Endothelial cell of umbilical vein (primary cell): ENCODE results near the gene MACROD2.

ENCODE experiments used
- EZH2 ChIP-seq: IDR thresholded peaks from 2 replicates; pipeline ENCODE4 v1.6.1; 2012; ENCODE audit warnings: borderline replicate concordance, low read depth, mild to moderate bottlenecking, moderate library complexity, low read length, inconsistent platforms; ENCODE audit not compliant: severe bottlenecking
- FOS ChIP-seq: IDR thresholded peaks from 2 replicates; pipeline ENCODE4 v1.6.1; 2011; ENCODE audit warnings: mild to moderate bottlenecking, low read length, moderate library complexity, borderline replicate concordance; ENCODE audit not compliant: insufficient read depth
- JUN ChIP-seq: IDR thresholded peaks from 2 replicates; pipeline ENCODE4 v1.6.1; 2011; ENCODE audit warnings: borderline replicate concordance, low read depth; ENCODE audit not compliant: insufficient read length, insufficient read depth
- MYC ChIP-seq: IDR thresholded peaks from one replicate; pipeline ENCODE4 v1.6.1; 2011; ENCODE audit warnings: mild to moderate bottlenecking, low read depth, low read length
- POLR2A ChIP-seq: IDR thresholded peaks from 2 replicates; pipeline ENCODE4 v1.6.1; 2012; ENCODE audit warnings: low read depth, mild to moderate bottlenecking, control low read depth, low read length
- POLR2AphosphoS5 ChIP-seq: IDR thresholded peaks from 2 replicates; pipeline ENCODE4 v1.6.1; 2012; ENCODE audit warnings: low read depth, mild to moderate bottlenecking, control low read depth, low read length, moderate library complexity; ENCODE audit not compliant: insufficient read depth
- TF ChIP-seq, protein P1 (sequence below), 2 donors: IDR thresholded peaks; 1 replicate in 1 of 2; 2 replicates in 1 of 2; pipeline ENCODE4 v1.5.1; 2011; ENCODE audit warnings: low read length in 2 of 2, mild to moderate bottlenecking in 2 of 2, moderate library complexity in 2 of 2, control low read depth in 1 of 2, inconsistent platforms in 1 of 2, low read depth in 1 of 2; ENCODE audit not compliant: insufficient read depth in 1 of 2; ENCODE audit errors: extremely low read depth in 1 of 2
- TF ChIP-seq, protein P2 (sequence below): IDR thresholded peaks from 2 replicates; pipeline ENCODE4 v1.6.1; 2011; ENCODE audit not compliant: insufficient read depth, insufficient read length

DNA sequence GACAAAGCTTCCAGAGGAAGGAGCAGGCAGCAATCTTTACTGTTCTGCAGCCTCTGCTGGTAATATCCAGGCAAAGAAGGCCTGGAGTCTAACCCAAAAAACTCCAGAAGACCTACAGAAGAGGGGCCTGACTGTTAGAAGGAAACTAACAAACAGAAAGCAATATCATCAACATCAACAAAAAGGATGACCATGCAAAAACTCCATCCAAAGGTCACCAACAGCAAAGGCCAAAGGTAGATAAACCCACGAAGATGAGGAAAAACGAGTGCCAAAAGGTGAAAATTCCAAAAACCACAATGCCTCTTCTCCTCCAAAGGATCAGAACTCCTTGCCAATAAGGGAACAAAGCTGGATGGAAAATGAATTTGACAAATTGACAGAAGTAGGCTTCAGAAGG lies 811.9 kb downstream of the MACROD2 start:
- no peak for TF ChIP-seq POLR2A
- TF ChIP-seq, protein P1, sequence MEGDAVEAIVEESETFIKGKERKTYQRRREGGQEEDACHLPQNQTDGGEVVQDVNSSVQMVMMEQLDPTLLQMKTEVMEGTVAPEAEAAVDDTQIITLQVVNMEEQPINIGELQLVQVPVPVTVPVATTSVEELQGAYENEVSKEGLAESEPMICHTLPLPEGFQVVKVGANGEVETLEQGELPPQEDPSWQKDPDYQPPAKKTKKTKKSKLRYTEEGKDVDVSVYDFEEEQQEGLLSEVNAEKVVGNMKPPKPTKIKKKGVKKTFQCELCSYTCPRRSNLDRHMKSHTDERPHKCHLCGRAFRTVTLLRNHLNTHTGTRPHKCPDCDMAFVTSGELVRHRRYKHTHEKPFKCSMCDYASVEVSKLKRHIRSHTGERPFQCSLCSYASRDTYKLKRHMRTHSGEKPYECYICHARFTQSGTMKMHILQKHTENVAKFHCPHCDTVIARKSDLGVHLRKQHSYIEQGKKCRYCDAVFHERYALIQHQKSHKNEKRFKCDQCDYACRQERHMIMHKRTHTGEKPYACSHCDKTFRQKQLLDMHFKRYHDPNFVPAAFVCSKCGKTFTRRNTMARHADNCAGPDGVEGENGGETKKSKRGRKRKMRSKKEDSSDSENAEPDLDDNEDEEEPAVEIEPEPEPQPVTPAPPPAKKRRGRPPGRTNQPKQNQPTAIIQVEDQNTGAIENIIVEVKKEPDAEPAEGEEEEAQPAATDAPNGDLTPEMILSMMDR (IDR thresholded peaks at IDR 0.05; ENCODE audit: extremely low read depth in 1 of 2, insufficient read depth in 1 of 2, low read depth in 1 of 2, low read length in 2 of 2), result no peak
- no peak for TF ChIP-seq POLR2AphosphoS5
- TF ChIP-seq, protein P2, sequence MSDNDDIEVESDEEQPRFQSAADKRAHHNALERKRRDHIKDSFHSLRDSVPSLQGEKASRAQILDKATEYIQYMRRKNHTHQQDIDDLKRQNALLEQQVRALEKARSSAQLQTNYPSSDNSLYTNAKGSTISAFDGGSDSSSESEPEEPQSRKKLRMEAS, result no peak
- TF ChIP-seq EZH2, result no peak
- TF ChIP-seq JUN, result no peak
- TF ChIP-seq MYC, result no peak
- no peak for TF ChIP-seq FOS
